ENCODE data around the gene PRR33. TPM values are rescaled to one million over a fixed set of nuclear protein-coding genes. Genes with fewer than 3 reads are reported as not detected.
A peak's percentile ranks its signal among the peaks of the same experiment; 100 is the strongest.
"Not testable (repeated sequence)": the region's sequence is repeated elsewhere in the genome, so short reads cannot be mapped to it uniquely, and the experiment has no call there.

Gene PRR33
- total RNA-seq, 1 donor from 2014 or later, result 0.20 TPM

DNA sequence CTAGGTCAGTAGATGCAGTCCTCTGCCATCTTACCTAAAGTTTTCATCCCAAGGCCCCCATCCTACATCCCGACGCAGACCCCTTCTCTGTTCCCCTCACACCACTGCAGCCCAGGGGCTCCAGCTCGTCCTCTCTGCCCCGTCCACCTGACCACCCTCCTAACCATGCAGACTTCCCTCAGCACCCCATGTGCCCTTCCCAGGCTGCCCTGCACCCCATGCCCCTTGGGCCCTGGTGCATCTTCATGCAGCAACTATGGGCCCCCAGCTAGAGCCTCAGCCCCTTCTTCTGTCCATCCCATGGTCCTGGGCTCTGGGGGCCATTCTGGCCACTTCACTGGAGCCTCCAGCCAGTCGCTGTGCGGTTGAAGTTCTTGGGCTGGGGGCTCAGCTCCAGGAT lies 2.9 kb downstream of the PRR33 start:
- DNase-seq, result no peak

DNA sequence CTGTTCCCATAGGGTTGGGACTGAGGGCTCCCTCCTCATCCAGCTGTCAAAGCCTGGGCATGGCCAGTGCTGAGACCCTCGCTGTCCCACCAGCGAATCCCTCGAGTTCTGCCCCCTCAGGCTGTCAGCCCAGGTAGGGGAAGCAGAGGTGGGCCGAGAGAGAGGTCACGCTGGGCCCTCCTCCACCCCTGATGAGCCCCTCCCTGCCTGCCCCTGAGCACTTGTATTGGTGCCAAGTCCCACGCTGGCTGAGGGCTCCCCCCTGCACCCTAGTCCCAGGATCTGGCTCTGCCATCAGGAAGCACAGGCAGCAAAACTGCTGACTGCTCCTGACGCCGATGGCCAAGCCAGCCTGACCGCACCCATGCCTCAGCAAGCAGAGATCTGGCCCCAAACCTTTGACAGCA lies 3.3 kb downstream of the PRR33 start:
- DNase-seq, result no peak

DNA sequence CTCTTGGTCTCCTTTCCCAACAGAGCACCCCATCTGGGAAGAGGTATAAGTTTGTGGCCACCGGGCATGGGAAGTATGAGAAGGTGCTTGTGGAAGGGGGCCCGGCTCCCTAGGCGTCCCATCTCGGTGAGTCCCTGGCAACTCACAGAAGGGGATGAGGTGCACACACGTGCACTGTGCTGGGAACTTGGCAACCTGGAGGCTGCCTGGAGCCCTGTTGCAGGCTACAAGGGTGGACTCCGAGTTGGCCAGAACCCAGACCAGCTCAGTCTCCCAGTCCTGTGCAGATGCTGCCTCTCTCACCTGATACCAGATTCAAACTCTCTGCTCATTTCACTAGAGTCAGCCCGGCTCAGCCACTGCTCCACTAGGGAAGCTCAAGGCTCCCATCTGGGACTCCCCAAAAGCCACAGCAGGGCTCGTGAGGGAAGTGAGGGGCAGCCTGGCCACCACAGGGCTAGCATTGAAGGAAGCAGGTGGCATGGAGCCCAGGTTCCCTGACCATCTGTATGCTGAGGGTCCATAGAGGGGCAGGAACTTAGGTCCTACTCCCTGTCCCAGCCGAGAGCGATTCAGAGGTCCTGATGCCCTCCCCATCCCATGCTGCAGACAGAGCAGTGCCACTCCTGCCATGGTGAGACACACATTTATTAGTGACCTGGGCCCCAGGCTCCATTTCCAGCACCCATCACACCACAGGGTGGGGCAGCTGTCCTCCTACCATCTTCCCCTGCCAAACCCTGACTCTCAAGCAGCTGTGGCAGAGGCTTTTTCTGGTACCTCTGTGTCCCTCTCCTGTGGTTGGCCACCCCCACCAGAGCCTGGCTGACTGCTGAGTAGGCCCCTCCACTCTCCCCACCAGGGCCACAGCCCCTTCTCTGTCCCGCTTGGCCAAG lies 4.0 kb downstream of the PRR33 start:
- DNase-seq, result no peak

DNA sequence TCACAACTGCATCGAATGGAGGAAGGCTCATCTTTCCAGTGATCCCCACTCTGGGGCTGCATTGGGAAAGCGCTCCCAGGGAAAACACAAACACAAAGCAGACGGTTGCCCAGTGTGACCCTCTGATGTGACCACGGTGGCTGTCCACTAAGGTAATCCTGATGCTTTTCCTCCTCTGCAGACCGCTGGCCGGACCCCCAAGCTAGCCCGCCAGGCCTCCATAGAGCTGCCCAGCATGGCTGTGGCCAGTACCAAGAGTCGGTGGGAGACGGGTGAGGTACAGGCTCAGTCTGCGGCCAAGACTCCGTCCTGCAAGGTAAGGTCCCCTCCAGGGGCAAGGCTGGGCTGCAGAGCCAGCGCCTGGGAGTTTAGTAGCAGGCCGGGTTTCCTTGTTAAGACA lies 5.1 kb downstream of the PRR33 start:
- DNase-seq, result not testable (repeated sequence)

DNA sequence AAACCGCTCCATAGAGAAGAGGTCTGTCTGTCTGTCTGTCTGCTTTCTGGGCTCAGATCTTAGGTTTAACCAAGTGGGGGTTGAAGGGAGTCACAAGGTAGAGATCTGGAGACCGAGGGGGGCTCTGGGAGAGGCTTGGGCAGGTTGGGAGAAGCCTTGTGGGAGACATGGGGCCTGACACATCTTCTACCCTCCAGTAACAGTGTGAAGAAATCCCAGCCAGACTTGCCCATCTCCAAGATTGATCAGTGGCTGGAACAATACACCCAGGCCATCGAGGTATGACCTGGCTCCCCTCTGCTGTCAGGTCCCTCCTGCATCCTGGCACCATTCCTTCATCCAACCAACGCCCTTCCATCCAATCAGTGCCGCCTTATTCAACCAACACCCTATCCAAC lies 7.4 kb downstream of the PRR33 start:
- no peak for DNase-seq

DNA sequence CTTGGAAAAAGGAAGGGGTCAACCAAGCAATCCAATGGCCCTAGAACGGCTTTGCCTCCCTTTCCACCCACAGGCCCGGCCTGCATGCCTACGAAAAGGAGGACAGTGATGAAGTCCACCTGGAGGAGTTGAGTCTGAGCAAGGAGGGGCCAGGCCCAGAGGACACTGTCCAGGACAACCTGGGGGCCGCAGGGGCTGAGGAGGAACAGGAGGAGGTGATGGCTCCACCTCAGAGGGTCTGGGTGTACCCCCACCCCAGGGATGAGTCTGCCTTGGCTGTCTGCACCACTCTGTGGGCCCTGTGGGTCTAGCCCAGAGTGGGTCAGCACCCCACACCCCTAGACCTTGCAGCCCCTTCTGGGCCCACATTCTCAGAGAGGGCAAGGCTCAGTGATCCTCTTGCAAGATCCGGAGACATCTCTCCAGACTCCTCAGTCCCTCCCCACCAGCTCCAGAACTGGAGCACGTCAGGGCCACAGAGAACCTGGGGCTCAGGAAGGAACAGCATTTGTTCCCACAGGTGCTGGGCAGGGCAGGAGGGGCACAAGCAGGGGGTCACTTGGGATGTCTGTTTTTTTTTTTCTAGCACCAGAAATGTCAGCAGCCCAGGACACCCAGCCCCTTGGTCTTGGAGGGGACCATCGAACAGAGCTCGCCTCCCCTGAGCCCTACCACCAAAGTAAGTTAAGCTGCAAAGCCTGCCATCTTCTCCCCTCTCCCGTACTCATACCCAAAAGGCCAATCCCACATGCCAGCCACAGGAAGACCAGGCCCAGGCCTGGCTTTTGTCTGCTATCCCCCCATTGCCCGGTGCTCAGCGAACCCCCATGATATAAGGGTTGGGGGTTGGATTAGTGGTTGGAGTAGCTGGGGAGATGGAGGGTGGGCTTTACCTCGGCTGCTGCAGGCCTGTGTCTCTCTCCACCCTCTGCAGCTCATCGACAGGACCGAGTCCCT lies 8.1 kb downstream of the PRR33 start:
- DNase-seq, result no peak

DNA sequence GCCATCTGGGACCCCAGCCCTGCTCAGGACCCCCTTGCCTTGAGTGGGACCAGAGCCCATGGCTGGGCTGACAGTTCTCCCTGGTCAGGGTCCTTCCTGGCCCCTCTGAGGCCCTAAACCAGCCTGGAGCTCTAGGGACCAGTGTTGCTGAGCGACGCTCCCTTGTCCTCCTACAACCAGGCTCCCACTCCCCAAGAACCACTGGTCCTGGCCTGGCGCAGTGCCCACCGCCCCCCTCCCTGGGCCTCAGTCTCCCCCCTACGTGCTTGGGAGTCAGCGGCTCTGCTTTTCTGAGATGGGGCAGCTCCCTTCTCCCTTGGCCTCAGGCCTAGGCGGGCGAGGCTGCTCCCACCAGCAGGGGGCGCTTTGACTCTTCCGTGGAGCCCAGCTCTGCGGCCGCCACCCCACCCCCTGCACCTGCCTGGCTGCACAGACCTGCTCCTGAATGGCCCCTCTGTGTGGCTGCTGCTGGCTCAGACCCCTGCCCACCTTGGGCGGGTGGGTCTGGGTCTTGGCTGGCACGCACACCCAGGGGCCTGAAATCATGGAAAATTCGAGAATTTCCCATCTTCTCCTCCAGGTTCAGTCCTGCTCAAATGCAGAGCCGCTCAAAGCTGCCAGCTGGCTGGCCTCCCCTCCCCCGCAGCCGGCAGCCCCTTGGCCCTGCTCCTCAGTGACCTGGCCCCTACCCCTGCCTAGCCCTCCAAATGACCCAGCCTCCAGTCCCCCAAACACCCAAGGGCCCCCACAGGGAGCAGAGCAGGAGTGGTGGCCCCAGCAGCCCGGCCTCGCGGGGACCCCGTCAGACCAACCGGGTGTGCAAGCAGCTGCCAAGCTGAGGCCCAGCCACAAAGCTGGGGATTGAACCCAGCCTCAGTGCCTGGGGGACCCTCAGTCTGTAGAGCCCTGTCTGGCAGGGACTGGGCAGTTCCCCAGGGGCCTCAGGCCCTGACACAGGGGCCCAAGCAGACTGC lies 9.1 kb downstream of the PRR33 start:
- DNase-seq, result peak; percentile 82

DNA sequence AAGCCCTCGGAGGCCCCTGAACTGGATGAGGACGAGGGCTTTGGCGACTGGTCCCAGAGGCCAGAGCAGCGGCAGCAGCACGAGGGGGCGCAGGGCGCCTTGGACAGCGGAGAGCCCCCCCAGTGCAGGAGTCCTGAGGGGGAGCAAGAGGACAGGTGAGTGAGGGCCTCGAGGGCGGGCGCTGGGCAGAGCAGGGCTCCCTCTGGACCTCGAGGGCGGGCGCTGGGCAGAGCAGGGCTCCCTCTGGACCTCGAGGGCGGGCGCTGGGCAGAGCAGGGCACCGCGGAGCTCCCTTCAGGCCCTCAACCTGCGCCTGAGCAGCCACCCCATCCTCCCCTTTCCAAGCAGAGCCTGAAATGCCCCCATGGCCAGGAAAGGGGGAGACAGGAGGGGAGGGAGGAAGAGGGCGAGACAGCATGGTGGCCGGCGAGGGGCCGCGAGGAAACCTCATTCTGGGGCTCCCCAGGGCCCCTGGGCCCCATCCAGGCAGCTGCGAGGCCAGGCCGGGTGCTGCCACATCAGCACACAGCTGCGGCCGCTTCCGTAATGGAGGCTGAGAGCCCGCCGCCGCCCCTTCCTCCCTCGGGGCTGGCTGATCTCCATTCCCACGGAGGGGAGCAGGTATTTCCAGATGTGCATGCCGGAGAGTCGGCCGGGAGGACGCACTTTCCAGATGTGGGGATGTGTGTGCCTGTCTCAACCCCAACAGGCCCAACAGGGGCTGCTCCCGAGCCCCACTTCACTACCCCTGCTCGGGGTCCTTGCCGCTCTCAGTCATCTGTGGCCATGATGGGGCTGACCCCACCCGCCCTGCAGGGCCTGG lies 10.0 kb downstream of the PRR33 start:
- DNase-seq, result peak; percentile 88

DNA sequence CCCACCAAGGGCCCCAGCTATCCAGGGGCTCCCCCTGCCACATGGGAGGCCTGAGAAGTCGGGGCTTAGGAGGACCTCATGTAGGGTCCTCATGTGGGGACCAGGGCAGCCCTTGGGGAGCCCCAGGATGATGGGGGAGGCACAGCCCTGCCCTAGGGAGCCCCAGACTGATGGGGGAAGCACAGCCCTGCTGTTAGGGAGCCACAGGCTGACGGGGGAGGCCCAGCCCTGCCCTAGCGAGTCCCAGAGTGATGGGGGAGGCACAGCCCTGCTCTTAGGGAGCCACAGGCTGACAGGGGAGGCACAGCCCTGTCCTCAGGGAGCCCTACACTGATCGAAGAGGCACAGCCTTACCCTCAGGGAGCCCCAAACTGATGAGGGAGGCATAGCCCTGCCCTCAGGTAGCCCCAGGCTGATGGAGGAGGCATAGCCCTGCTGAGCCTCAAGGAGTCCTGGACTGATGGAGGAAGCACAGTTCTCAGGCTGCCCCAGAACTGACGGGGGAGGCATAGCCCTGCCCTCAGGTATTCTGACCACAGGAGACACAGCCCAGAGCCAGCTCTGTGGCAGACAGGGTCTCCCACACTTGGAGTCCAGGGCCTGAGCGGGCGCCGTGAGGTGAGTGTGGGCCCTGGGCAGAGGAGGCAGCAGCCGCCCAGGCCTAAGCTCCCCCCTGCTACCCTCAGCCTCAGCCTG lies 10.8 kb downstream of the PRR33 start:
- no peak for DNase-seq

DNA sequence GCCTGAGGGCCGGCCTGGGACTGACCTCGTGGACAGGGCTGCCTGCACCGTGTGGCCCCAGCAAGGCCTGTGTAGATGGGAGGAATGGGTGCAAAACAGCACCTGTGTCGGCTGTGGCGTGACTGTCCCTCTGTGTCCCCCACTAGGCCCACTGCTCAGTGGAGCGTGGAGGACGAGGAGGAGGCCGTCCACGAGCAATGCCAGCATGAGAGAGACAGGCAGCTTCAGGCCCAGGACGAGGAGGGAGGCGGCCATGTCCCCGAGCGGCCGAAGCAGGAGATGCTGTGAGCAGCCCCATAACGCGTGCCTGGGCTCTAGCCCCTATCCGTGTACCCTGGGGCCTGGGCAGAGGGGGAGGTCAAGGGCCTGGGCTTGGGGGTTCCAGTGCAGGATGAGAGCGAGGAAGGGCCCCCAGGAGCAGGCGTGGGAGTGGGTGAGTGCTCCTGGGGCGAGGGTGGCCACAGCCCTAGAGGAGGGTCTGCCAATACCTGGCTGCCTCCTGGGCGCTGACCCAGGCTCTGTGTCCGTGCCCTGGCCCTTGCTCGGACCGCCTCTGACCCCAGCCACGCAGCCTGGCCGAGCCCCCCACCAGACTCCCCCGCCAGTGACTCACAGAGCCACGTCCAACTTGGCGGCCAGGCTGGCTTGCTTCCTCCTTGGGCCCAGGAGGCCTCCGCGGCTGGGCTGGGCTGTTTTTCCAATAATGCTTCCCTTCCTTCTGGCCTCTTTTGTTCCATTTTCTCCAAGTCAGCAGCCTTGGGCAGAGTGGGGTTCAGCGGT lies 11.6 kb downstream of the PRR33 start:
- peak; percentile 60 for DNase-seq

DNA sequence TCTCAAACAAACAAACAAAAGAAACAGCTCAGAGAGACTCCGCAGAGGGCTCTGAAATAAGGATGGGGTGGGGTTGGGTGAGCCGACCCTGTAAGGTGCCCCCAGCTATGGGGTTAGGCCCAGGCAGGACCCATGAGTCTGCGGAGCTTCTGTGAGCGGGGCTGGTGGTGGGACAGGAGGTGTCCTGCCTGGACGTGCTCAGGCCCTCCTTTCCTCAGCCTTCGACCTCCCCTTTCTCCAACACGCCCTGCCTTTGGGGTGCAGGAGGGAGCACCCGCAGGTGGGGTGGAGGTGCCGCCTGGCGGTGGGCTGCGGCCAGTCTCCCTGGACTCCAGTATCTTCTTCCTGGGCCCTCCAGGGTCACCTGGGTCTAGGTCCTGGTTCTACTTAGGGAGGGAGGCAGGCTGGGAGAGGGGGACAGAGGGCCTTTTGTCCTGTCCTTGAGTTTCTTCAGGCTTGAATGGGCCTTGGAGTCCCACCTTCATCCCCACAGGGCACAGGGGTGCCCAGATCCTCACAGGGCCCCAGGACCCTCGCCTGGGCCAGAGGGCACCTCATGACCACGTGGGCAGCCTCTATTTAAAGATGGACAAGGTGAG lies 12.3 kb downstream of the PRR33 start:
- no peak for DNase-seq

DNA sequence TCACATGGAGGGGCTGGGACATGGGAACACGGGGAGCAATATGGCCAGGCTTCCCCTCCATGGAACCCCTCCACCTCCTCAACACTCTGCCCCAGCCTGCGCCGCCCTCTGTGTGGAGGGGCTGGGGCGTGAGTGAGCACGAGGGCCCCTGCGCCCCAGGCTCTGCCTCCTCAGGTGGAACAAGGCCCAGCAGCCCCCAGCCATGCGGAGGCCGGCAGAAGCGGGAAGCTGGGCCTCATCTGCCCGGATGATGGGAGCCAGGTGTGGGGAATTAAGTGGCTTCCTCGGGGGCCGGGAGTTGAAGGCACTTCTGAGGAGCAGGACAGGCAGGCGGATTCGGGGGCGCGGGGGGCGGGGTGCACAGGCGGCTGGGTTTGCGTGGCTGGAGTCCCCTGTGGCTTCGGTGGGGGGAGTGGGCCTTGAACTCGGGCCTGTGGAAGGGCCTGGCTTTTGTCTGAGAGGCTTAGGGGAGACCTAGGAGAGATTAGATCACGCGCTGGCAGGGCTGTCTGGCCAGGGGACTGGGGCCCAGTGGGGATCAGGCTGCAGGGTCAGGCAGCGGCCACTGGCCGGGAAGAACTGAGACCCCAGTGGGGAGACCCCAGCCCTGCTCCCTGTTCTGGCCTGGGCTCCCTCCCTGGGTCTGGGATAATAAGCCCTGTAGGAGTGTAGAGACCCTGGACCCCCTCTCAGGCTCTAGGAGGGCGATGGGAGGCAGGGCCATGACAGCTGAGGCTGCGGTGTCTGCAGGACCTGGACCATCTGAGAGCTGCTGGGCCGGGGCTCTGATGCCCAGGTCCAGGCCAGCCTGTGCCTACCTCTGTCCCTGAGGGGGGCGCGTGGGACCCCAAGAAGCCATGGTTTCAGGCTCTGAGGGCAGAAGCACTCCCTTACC lies 13.3 kb downstream of the PRR33 start:
- DNase-seq, result peak; percentile 71

DNA sequence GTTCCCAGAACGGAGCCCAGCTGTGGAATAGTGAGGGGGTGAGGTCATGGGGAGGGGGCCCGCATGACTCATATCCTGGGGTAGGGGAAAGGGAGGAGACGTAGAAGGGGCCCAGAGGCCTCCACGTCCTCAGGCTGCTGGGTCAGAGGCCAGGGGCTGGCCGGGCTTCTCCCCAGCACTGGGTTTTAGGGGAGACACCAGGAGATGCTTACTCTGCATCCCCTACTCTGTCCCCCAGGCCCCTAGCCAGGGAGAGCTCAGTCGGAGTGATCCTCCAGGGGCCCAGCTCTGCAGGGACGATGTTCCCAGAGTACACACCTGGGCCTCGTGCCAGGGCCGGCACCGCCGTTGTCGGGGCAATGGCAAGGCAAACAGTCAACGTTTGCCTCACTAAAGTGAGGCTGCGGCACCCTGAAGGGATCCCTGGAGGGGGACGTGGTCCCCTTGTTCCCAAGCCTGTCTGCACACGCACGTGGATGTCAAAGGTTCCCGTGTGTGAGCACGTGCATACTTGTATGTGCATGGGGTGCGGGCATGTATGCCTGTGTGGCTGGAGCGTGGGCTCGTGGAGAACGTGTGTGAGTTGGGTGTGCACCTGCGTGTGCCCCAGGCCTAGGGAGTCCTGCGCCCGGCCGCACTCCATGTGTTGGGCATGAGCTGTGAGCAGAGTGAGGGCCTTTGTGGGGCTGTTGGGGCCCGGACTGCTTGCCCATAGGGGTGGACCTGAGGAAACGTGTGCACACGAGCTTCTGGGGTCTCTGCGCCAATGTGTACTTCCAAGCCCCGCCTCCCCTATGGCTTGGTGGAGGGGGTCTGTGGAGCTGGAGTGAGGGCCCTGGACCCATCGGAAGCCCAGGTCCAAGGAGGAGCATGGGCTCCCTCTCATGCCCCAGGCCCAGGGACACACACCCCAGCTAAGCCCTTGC lies 14.2 kb downstream of the PRR33 start:
- DNase-seq, result peak; percentile 51

DNA sequence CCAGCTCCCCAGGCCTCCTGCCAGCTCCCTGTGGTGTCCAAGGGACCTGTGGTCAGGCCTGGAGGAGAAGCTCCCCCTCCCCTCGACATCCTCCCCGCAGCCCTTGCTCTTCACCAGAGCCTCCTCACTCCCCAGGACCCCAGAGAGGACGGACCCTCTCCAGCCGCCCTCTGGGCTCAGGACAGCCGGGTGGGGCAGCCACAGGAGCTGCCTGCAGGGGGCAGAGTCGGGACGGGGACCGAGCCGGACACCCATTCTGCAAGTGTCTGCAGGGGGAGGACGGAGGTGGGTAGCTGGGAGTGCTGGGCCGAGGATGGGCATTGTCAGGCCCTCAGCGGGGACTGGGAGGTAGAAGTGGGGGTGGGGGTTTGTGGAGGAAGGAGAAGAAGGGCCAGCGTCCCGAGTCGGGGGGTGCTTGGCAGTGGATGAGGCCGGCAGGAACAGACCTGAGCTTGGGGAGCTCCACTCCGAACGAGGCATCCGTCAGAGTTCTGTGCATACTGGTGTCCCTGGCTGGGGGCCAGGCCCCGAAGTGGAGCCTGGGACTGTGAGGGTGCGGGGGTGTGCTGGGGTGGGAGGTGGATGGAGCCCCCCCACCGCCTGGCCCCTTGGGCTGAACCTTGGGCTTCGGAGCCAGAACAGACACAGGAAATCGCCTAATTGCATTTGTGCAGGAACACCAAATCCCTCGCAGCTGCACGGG lies 15.2 kb downstream of the PRR33 start:
- DNase-seq, result peak; percentile 82

DNA sequence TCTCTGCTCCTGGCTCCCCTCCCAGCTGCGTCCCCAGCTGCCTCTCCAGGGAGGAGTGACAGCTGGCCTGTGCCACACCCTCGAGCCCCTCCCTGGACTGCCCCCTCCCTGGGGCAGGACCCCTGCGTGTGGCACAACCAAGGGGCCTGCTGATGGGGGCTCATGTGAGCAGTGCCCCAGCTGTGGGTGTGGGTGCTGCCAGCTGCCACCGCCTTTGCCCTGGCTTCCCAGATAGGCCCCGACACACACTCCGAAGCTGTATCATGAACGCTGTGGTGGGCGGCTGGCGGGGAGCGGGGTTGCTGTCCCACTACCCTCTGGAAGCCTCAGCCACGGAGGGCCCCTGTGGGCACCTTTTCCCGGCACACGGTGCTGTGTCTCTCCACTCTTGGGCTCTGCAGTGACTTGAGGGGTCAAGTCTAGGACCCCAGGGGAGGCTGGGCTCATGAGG lies 15.8 kb downstream of the PRR33 start:
- DNase-seq, result not testable (repeated sequence)
